Astrocyte (in vitro differentiated cells and primary cell): ENCODE data around the gene RGS8. TPM values are rescaled to one million over a fixed set of nuclear protein-coding genes. Genes with fewer than 3 reads are reported as not detected.

Source experiments
- DNase-seq: peaks from one replicate; pipeline ENCODE4 v3.0.0-alpha.2; 2010; ENCODE audit warnings: low read depth
- FAIRE-seq: peaks from 2 replicates; lab custom pipeline; 2011; peaks lifted over from hg19 to GRCh38; lab: Jason Lieb, UNC
- H2AFZ ChIP-seq: 2 replicates; pipeline ENCODE4 v1.6.0; 2012; ENCODE audit warnings: low read depth, low read length, inconsistent platforms
- H3K27ac ChIP-seq: 2 replicates; pipeline ENCODE4 v1.5.1; 2011; ENCODE audit warnings: low read depth, low read length, inconsistent platforms
- H3K27me3 ChIP-seq: 2 replicates; pipeline ENCODE4 v1.6.0; 2011; ENCODE audit warnings: low read length, inconsistent platforms; ENCODE audit not compliant: insufficient read depth
- H3K36me3 ChIP-seq: 2 replicates; pipeline ENCODE4 v1.5.1; 2011; ENCODE audit warnings: low read length, inconsistent platforms; ENCODE audit not compliant: insufficient read depth
- H3K4me1 ChIP-seq: 2 replicates; pipeline ENCODE4 v1.5.1; 2011; ENCODE audit warnings: low read length, inconsistent platforms; ENCODE audit not compliant: insufficient read depth
- H3K4me2 ChIP-seq: 2 replicates; pipeline ENCODE4 v1.6.0; 2012; ENCODE audit warnings: low read length, inconsistent platforms
- H3K4me3 ChIP-seq: 2 replicates; pipeline ENCODE4 v1.5.1; 2011; ENCODE audit warnings: low read depth, mild to moderate bottlenecking, low read length, inconsistent platforms; ENCODE audit not compliant: insufficient read depth
- H3K79me2 ChIP-seq: 2 replicates; pipeline ENCODE4 v1.6.0; 2012; ENCODE audit warnings: mild to moderate bottlenecking, low read length, inconsistent platforms; ENCODE audit not compliant: insufficient read depth
- H3K9ac ChIP-seq: 2 replicates; pipeline ENCODE4 v1.6.0; 2012; ENCODE audit warnings: mild to moderate bottlenecking, low read length, inconsistent platforms
- H3K9me3 ChIP-seq: 2 replicates; pipeline ENCODE4 v1.5.1; 2012; ENCODE audit warnings: low read depth, mild to moderate bottlenecking, low read length, inconsistent platforms; ENCODE audit not compliant: insufficient read depth
- H4K20me1 ChIP-seq: 2 replicates; pipeline ENCODE4 v1.6.0; 2012; ENCODE audit warnings: low read length, inconsistent platforms; ENCODE audit not compliant: insufficient read depth
- H3K27ac Mint-ChIP-seq: one replicate; pipeline ENCODE4 v1.8.0; 2021; ENCODE audit warnings: mild to moderate bottlenecking, mixed read lengths; ENCODE audit not compliant: unreplicated experiment
- H3K27me3 Mint-ChIP-seq: one replicate; pipeline ENCODE4 v1.8.0; 2021; ENCODE audit warnings: low read depth, mixed read lengths; ENCODE audit not compliant: unreplicated experiment
- H3K36me3 Mint-ChIP-seq: one replicate; pipeline ENCODE4 v1.8.0; 2021; ENCODE audit warnings: low read depth, mixed read lengths; ENCODE audit not compliant: unreplicated experiment
- H3K4me1 Mint-ChIP-seq: one replicate; pipeline ENCODE4 v1.8.0; 2021; ENCODE audit warnings: low read depth, mixed read lengths; ENCODE audit not compliant: unreplicated experiment
- H3K4me3 Mint-ChIP-seq: one replicate; pipeline ENCODE4 v1.8.0; 2021; ENCODE audit warnings: mild to moderate bottlenecking, moderate library complexity, mixed read lengths; ENCODE audit not compliant: unreplicated experiment
- H3K9me3 Mint-ChIP-seq: one replicate; pipeline ENCODE4 v1.8.0; 2021; ENCODE audit warnings: mild to moderate bottlenecking, mixed read lengths; ENCODE audit not compliant: unreplicated experiment
- CTCF ChIP-seq: IDR thresholded peaks from 2 replicates; pipeline ENCODE4 v1.5.1; 2011; ENCODE audit warnings: low read depth, mild to moderate bottlenecking, inconsistent platforms, low read length, moderate library complexity; ENCODE audit not compliant: insufficient read depth
- EZH2 ChIP-seq: IDR thresholded peaks from 2 replicates; pipeline ENCODE4 v1.6.1; 2012; ENCODE audit warnings: mild to moderate bottlenecking, low read length, inconsistent platforms; ENCODE audit not compliant: insufficient read depth
- total RNA-seq: library from RNA; stranded (reverse); gene quantifications from 2 replicates; pipeline ENCODE4 v1.2.1, GENCODE V29; 2021

The RGS8 gene
- total RNA-seq, 1 donor from 2014 or later = 0.09 TPM

DNA sequence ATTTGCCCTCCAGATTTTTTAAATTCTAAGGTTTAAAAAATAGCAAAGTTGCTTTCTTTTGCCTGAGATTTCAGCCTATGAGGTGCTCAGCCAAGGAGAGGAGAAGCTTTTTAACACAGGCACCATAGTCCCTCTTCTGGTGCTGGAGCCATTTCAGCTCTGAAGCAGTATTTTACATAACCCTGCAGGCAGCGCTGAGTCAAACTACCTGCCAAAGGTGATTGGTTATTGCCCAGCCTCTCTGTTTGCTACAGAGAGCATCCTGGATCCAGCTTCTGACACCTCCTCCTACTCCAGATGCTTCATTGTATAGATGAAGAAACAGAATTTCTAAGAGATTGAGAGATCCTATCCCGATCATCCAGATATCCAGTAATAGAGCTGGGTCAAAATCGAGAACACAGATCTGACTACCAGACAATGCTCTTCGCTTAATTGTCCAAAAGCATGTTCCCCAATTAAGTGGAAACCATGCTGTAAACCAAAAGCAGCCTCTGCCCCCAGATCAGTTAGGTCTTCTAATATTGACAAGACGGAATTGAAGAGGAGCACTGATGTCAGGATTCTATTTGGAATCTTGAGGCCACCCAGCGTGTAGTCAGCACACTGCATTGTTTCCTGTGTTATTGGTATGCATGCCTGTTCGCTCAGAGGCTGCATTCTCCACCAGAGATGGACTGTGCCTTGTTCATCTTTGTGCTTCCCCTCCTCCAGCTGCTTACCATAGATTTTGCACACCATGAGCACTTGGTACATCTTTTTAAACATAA, 22.1 kb downstream of the RGS8 start:
- Histone ChIP-seq H3K27ac (no peak overlapping the region), H3K27me3 (peaks cover 5% of the 10 kb centered on the region), H3K36me3 (no peaks in the 10 kb centered on the region), H3K4me1 (no peaks in the 10 kb centered on the region), H4K20me1 (no peaks in the 10 kb centered on the region), H3K4me3 (no peak overlapping the region), H2AFZ (peak overlapping the region; percentile 25), H3K4me2 (no peak overlapping the region), H3K9ac (no peak overlapping the region), H3K79me2 (no peaks in the 10 kb centered on the region), H3K9me3 (no peaks in the 10 kb centered on the region)
- Mint-ChIP-seq H3K27ac (no peak overlapping the region), H3K9me3 (no peaks in the 10 kb centered on the region), H3K4me1 (peaks cover 7% of the 10 kb centered on the region), H3K27me3 (peaks cover 9% of the 10 kb centered on the region), H3K36me3 (no peaks in the 10 kb centered on the region), H3K4me3 (no peak overlapping the region)
- FAIRE-seq (no peak), DNase-seq (no peak)
- TF ChIP-seq EZH2 (no peak), CTCF (no peak)

GRCh38 chr1:182658055-182658454, 26.3 kb downstream of the RGS8 start:
- Mint-ChIP-seq H3K27me3 (peaks cover 17% of the 10 kb centered on the region), H3K36me3 (peaks cover 3% of the 10 kb centered on the region), H3K9me3 (peaks cover 3% of the 10 kb centered on the region), H3K4me1 (peaks cover 3% of the 10 kb centered on the region), H3K4me3 (no peak overlapping the region), H3K27ac (no peak overlapping the region)
- H3K4me2 ChIP-seq = no peak overlapping the region
- H3K27me3 ChIP-seq = peaks cover 5% of the 10 kb centered on the region
- no peak overlapping the region for H2AFZ ChIP-seq
- TF ChIP-seq CTCF (no peak), EZH2 (no peak)
- H3K4me1 ChIP-seq = no peaks in the 10 kb centered on the region
- no peaks in the 10 kb centered on the region for H3K9me3 ChIP-seq
- no peak overlapping the region for H3K4me3 ChIP-seq
- no peak overlapping the region for H3K27ac ChIP-seq
- H3K79me2 ChIP-seq = no peaks in the 10 kb centered on the region
- H4K20me1 ChIP-seq = no peaks in the 10 kb centered on the region
- no peak overlapping the region for H3K9ac ChIP-seq
- FAIRE-seq (no peak), DNase-seq (no peak)
- no peaks in the 10 kb centered on the region for H3K36me3 ChIP-seq

- no peaks in the 10 kb centered on the region for H3K9me3 ChIP-seq
- H3K4me1 Mint-ChIP-seq = no peaks in the 10 kb centered on the region
- no peak overlapping the region for H3K4me3 Mint-ChIP-seq
- no peaks in the 10 kb centered on the region for H3K4me1 ChIP-seq
- no peak overlapping the region for H3K27ac ChIP-seq
- no peak overlapping the region for H3K4me3 ChIP-seq
- H3K27me3 Mint-ChIP-seq = peaks cover 17% of the 10 kb centered on the region
- H3K79me2 ChIP-seq = no peaks in the 10 kb centered on the region
- H3K9ac ChIP-seq = no peak overlapping the region
- TF ChIP-seq CTCF = no peak
- TF ChIP-seq EZH2 = no peak
- peaks cover 3% of the 10 kb centered on the region for H3K36me3 Mint-ChIP-seq
- H2AFZ ChIP-seq = no peak overlapping the region
- no peak overlapping the region for H3K27ac Mint-ChIP-seq
- DNase-seq = no peak
- H3K27me3 ChIP-seq = peaks cover 5% of the 10 kb centered on the region
- no peaks in the 10 kb centered on the region for H4K20me1 ChIP-seq
- H3K9me3 Mint-ChIP-seq = peaks cover 3% of the 10 kb centered on the region
- FAIRE-seq = no peak
- no peak overlapping the region for H3K4me2 ChIP-seq
- H3K36me3 ChIP-seq = no peaks in the 10 kb centered on the region
Measured at GRCh38 chr1:182656842-182657397, 27.5 kb downstream of the RGS8 start.
